ENCODE measurements around the gene CHRNA4.

Gene CHRNA4

DNA sequence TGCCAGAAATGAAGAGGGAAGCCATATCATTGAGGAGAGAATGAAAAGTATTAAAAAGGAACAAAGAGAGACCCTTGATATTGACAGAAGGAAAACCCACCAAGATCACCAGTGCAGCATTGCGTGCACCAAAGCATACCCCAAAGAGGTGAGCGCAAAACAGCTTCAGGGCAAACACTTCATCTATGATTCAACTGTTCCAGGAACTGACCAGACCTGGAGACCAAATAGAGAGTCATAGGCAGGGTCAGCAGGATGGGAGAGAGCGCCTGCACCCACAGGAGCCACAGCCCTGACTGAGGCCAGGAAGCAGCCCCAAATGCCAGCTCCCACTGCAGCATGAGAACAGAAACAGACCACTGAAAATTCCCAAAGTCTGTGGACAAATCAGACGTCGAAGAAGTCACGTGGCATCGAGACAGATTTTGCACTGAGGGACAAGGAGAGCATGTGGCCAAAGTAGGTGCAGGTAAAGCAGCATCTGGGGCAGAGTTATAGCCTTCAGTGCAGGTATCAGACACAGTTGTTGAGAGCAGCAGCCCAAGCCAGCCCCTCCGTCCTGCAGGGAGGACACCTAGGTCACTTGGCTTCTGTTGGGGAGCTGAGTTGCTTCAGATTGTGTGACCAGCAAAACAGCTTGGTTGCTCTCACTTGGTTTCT lies 29.3 kb downstream of the CHRNA4 start:
- no peak for DNase-seq

- no peak for DNase-seq
These were observed 30.2 kb downstream of the CHRNA4 start for GRCh38 chr20:63330940-63331339.

- no peak for DNase-seq
These were observed 30.9 kb downstream of the CHRNA4 start for GRCh38 chr20:63330084-63330760.

- no peak for DNase-seq
These were observed 31.6 kb downstream of the CHRNA4 start for GRCh38 chr20:63329331-63330083.

GRCh38 chr20:63328718-63329275 lies 32.4 kb downstream of the CHRNA4 start:
- no peak for DNase-seq

- no peak for DNase-seq
These were observed 33.0 kb downstream of the CHRNA4 start for GRCh38 chr20:63328026-63328700.

GRCh38 chr20:63327231-63327745 lies 33.9 kb downstream of the CHRNA4 start:
- DNase-seq: no peak

DNA sequence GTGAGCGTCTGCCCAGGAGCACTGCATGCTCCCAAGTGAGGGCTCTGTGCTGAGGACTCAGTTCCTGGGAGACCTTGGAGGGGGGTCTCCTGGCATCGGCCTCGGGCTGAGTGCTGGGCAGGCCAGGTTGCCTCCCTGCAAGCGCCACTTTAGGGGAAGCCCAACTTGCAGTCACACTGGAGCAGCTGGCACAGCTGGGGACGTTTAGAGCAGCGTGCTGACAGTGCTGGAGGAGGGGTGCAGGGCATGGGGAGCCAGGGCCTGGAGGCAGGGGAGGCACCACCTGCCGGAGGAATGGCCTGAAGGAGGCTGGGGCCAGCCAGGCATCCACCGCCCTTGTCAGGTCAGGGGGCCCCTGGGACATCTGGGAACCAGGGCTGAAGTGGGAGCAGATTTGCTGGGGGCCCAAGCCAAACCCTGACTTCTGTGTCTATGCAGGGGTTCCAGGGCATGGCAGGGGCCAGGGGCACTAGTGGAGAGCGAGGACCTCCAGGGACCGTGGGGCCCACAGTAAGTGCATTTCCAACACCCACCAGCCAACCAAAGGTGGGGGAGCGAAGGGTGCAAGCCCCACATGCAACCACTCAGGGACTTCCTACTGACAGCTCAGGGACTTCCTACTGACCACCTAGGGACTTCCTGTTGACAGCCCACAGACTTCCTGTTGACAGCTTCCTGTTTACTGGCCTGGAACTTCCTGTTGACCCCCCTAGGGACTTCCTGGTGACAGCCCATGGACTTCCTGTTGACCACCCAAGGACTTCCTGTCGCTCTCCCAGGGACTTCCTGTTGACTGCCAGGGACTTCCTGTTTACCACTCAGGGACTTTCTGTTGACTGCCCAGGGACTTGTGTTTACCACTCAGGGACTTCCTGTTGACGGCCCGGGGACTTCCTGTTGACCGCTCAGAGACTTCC lies 34.6 kb downstream of the CHRNA4 start:
- DNase-seq: no peak

GRCh38 chr20:63325554-63326313 lies 35.4 kb downstream of the CHRNA4 start:
- no peak for DNase-seq

DNA sequence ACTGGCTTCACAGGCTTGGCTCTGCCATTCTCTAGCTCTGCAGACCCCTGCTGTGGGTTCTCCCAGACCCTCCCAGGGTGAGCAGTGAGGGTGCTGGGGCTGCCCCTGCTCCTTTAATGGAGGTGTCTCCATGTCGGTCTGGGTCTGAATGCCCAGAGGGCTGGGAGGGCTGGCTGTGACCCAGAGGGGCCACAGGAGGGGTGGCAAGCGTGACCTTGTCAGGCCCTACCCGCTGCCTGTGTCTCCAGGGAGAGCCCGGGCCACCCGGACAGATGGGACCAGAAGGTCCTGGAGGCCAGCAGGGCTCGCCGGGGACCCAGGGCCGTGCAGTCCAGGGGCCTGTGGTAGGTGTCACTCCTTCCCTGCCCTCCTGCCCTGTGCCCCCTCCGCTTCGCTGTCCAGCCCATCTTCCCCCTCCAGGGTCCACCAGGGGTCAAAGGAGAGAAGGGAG lies 36.1 kb downstream of the CHRNA4 start:
- no peak for DNase-seq

DNA sequence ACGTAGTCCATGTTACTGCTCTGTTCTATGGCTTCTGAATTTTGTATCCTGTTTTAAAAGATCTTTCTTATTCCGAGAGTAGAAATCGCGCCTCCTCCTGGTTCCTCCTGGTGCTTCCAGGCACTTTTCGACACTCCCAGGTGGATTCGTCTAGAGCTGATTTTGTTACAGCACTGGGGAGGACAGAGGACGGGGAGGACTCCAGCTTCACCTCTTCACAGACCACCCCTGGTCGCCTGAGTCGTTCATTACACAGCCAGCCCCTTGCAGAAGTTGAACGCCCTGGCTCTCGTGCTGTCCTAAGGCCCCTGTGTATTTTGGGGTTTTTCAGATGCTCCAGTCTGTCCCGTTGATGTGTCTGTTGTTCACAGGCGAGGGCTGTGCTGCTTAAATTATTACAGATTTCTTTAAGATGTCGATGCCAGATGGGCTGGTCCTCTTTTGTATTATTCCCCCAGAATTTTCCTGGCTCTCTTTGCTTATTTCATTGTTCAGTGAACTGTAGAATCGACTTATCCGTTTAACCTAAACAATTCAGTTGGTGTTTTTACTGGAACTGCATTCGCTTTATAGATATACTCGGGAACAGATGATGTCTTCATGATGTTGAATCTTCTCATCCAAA lies 37.7 kb downstream of the CHRNA4 start:
- DNase-seq: no peak

DNA sequence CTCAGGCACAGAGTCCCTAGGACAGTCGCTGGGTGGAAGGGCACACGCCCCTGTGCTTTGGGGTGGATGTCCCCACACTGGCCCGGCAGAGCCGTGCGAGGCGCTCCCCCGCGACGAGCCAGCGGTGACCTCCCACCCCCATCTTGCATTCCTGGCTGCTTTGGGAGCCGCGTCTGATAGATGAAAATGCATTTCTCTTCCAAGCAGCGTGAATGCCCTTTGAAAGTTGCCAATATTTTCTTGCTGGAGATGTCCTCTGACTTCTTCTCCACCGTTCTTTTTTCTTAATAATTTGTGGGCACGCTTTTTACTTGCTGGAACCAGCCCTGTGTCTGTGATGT lies 38.2 kb downstream of the CHRNA4 start:
- no peak for DNase-seq

- DNase-seq: no peak
These were observed 38.8 kb downstream of the CHRNA4 start for GRCh38 chr20:63322146-63322932.

DNA sequence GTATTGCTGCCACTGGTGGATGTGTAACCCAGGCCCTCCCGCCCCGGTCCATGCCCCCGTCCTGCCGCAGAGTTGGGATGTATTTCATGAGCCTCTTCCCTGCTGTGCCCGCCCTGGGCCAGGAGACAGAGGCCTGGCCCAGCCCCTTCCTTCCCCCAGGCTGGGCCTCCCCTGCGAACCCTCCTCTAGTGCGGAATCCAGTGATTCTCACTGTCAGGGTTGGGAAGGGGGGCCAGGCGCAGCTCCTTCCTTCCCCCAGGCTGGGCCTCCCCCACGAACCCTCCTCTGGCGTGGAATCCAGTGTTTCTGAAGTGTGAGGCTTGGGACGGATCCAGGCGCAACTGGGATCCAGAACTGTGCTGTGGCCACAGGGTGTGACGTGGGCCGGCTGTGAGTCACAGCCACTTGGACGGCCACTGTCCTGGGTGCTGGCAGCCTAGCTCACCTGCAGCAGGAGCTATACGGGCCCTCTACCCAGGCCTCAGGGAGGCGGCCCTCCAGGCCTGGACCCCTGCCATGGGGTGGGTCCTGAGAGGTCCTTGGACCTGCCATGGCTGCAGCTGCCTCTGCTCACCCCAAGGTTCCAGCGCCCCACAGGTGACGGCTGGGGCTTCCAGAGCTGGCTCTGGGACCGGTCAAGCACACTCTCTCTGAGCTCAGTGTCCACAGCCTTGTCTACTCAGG lies 39.9 kb downstream of the CHRNA4 start:
- DNase-seq: no peak

DNA sequence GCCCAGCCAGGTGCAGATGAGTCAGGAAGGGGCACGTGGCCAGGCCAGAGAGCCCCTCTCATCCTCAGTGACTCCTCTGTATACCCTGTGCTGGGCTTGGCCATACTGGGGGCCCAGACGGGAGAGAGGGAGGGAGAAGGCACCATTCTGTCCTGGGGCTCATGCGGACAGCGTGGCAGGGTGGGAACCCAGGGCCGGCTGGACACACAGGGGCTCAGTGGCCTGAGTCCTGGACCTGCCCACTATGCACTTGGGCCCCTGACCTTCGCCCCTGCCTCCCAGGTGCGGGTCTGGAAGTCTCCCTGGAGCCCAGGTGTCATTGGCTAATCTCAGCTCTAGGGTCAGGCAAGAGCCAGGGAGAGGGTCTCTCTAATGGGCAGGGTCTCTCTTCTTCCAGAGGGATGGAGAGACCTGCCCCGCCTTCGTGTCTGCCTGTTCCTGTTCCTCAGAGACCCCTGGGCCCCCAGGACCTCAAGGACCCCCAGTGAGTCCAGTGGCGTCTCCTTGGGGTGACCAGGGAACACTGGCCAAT lies 40.5 kb downstream of the CHRNA4 start:
- DNase-seq: no peak

DNA sequence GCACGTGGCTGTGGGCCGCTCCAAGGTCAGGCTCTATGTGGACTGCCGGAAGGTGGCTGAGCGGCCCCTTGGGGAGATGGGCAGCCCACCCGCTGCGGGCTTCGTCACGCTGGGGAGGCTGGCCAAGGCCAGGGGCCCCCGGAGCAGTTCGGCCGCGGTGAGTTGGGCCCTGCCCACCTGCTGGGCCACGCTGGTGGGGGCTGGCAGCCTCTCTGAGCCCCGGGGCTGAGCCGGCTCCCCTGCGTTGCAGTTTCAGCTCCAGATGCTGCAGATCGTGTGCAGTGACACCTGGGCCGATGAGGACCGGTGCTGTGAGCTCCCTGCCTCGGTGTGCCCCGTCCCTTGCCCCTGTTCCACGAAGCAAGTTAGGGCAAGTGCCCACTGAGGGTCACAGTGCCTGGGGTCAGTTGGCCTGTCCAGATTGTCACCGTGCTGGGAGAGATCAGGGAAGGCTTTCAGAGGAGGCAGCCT lies 41.1 kb downstream of the CHRNA4 start:
- DNase-seq: no peak

- no peak for DNase-seq
These were observed 41.7 kb downstream of the CHRNA4 start for GRCh38 chr20:63319164-63320040.
